Large intestine (tissue), 3 donors: ENCODE results near the gene NAT16. TPM values are rescaled to one million over a fixed set of nuclear protein-coding genes. Genes with fewer than 3 reads are reported as not detected.
"Not testable (repeated sequence)": the region's sequence is repeated elsewhere in the genome, so short reads cannot be mapped to it uniquely, and the experiment has no call there.

Source experiments
- DNase-seq, 2 donors: peaks; one replicate each; pipeline versions ENCODE4 v3.0.0 to v3.0.0-alpha.2; 2013
- H3K27ac ChIP-seq: one replicate; pipeline ENCODE4 v1.5.1; 2013; ENCODE audit warnings: low read length
- H3K27me3 ChIP-seq: 2 replicates; pipeline ENCODE4 v1.6.1; 2013; ENCODE audit warnings: low read length; ENCODE audit not compliant: control insufficient read depth, insufficient read depth
- H3K36me3 ChIP-seq: 2 replicates; pipeline ENCODE4 v1.6.1; 2013; ENCODE audit warnings: low read length; ENCODE audit not compliant: control insufficient read depth, insufficient read depth
- H3K4me1 ChIP-seq: one replicate; pipeline ENCODE4 v1.6.1; 2013; ENCODE audit warnings: low read length; ENCODE audit not compliant: control insufficient read depth, insufficient read depth
- H3K4me3 ChIP-seq: one replicate; pipeline ENCODE4 v1.5.1; 2013; ENCODE audit warnings: low read length
- H3K9me3 ChIP-seq: one replicate; pipeline ENCODE4 v1.6.1; 2013; ENCODE audit warnings: mild to moderate bottlenecking, low read depth, low read length, moderate library complexity; ENCODE audit not compliant: control insufficient read depth
- WGBS: methylation state at CpG from one replicate; pipeline ENCODE4 v1.1.5; 2013; ENCODE audit warnings: low lambda C conversion rate; ENCODE audit not compliant: insufficient coverage; 5-methylcytosine and 5-hydroxymethylcytosine counted together
- polyA plus RNA-seq: library from polyadenylated mRNA; unstranded; fragments of 120-200 nt; gene quantifications from one replicate; pipeline ENCODE4 v1.2.1, GENCODE V29; 2013

Gene NAT16
- polyA plus RNA-seq, 1 donor: 0.21 TPM

DNA sequence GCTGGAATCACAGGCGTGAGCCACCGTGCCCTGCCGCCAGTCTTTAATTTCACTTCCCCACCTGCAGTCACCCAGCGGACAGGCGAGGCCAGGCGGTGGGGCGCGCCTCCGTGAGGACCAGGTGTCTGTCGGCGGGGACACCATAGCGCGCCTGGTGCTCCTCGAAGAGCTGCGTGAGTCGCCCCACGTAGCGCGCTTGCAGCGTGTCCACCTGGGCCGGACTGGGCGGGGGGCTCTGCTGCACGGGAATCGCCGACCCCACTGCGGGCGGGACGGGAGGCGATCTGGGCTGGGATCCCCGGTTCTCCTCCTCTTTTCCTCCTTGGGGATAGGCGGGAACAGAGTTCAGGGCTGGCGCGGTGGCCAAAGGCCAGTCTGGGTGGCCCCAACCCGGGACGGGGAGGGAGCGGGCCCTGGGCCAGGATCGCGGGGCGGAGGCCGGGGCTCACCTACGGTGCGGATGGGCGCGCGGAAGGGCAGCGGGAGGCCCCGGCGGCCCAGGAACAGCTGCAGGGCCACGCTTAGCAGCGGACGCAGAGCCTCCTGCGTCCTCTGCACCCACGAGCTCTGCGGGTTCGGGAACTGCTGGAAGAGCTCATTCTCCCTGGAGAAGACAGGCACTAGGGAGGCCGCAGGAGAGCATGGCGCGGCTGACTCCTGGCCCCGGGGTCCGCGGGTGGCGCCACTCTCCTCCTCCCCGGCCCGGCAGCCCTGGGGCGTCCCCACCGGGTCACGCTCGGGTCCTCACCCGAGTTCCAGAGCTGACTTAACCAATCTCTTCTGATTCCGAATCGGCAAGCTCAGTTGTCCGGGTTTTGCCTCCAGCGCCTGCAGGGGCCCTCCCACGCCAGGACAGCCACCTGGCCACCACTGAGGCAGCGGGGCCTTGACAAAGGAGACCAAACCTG, 21.9 kb upstream of the NAT16 start:
- Histone ChIP-seq H3K9me3 (peaks cover 3% of the 10 kb centered on the region), H3K27ac (peak overlapping the region; percentile 98), H3K4me3 (peak overlapping the region; percentile 59), H3K36me3 (peaks cover 9% of the 10 kb centered on the region), H3K4me1 (peaks cover 12% of the 10 kb centered on the region), H3K27me3 (peaks cover 23% of the 10 kb centered on the region)
- WGBS: no CpG with 5 or more reads among the region's 75 CpGs
- peak; percentile 65 to 90 for DNase-seq

DNA sequence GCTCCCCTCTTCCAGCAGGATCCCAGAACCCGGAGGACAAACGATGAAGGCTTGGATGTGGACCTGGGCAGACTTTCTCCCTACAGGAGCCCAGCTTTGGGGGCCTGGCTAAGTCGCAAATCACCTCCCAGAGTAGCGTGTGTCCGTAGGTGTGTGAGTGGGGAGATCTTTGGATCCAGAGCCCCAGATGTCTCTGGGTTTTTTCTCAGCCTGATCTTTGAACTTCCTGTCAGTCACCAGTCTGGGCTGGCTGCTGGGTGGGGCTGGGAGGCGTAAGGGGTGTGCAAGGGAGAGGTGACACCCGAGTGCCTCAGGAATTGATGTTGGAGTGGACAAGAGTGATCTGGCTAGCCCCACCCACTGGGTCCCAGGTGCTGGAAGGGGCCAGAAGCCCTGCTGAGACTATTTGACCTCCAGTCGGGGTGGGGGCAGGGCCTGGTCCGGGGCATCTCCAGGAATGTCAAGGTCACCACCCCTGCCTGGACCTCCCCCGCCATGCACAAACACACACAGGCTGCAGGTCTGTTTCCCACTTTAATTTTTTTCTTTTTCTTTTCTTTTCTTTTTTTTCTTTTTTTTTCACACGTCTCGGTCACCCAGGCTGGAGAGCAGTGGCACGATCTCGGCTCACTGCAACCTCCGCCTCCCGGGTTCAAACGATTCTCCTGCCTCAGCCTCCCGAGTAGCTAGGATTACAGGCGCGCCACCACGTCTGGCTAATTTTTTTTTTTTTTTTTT, 20.9 kb upstream of the NAT16 start, which contains the start of gene MOGAT3:
Gene MOGAT3, minus strand, starts transcription at position 175 of the 738 bp plus-strand sequence. CDS start 182 bp downstream, outside the sequence.
- DNase-seq: peak; percentile 95 to 98
- WGBS: 7% methylated on average over 5 of the region's 21 CpGs
- Histone ChIP-seq H3K36me3 (peaks cover 2% of the 10 kb centered on the region), H3K27me3 (peaks cover 23% of the 10 kb centered on the region), H3K4me1 (peaks cover 12% of the 10 kb centered on the region), H3K4me3 (peak within 1 kb of the TSS; percentile 59), H3K9me3 (peaks cover 3% of the 10 kb centered on the region), H3K27ac (peak within 1 kb of the TSS; percentile 98)

DNA sequence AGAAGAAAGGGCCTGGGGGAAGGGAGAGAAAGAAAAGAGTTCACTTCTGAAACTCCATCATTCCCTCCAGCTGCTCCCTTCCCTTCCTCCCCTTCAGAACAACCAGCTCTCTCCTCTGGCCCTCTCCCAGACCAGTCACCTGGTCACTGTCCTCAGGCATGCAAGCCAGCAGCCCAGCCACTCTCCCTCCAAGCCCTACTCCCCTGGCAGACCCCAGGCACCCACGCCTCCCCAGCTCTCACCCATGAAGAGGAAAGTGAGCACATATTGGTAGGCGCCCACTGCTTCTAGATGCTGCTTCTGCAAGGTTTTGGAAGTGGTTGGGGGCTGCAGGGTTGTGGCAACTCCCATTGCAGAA, 20.4 kb upstream of the NAT16 start:
- Histone ChIP-seq H3K4me3 (peak overlapping the region; percentile 59), H3K4me1 (peaks cover 12% of the 10 kb centered on the region), H3K36me3 (no peaks in the 10 kb centered on the region), H3K9me3 (peaks cover 3% of the 10 kb centered on the region), H3K27me3 (peaks cover 23% of the 10 kb centered on the region), H3K27ac (peak overlapping the region; percentile 98)
- no CpG with 5 or more reads among the region's 2 CpGs for whole genome bisulfite sequencing
- DNase-seq: no peak

DNA sequence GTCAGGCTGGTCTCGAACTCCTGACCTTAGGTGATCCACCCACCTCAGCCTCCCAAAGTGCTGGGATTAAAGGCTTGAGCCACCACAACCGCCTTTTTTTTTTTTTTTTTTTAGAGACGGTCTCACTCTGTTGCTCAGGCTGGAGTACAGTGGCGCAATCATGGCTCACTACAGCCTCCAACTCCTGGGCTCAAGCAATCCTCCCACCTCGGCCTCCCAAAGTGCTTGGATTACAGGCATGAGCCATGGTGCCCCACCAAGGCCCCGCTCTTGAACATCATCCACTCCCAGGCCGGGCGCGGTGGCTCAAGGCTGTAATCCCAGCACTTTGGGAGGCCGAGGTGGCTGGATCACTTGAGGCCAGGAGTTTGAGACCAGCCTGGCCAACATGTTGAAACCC, 19.4 kb upstream of the NAT16 start:
- not testable (repeated sequence) for H3K27ac ChIP-seq, DNase-seq, H3K9me3 ChIP-seq, H3K36me3 ChIP-seq
- no CpG with 5 or more reads among the region's 10 CpGs for whole genome bisulfite sequencing
- Histone ChIP-seq H3K4me3 (peak overlapping the region; percentile 59), H3K4me1 (peaks cover 12% of the 10 kb centered on the region), H3K27me3 (peaks cover 23% of the 10 kb centered on the region)

DNA sequence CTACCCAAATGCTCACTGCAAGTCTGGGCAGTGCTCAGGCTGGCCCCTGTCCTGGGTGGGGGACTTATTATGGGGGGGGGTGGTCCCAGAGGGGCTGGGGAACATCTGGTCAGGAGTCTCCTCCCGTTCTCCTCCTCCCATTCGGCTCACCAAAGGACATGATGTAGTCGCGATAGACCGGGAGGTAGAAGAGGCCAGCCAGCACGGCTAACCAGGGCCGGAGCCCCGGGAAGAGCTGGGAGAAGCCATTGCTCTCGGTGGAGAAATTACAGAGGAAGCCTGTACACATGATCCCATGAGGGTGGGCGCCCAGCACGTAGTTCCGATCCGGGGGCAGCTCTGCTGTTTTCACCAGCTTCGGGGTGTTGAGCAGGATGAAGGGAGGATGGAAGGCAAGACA, 18.4 kb upstream of the NAT16 start:
- Histone ChIP-seq H3K4me1 (peaks cover 12% of the 10 kb centered on the region), H3K27ac (no peak overlapping the region), H3K27me3 (peaks cover 23% of the 10 kb centered on the region), H3K4me3 (no peak overlapping the region), H3K36me3 (no peaks in the 10 kb centered on the region), H3K9me3 (peaks cover 3% of the 10 kb centered on the region)
- DNase-seq: no peak
- WGBS: no CpG with 5 or more reads among the region's 14 CpGs

DNA sequence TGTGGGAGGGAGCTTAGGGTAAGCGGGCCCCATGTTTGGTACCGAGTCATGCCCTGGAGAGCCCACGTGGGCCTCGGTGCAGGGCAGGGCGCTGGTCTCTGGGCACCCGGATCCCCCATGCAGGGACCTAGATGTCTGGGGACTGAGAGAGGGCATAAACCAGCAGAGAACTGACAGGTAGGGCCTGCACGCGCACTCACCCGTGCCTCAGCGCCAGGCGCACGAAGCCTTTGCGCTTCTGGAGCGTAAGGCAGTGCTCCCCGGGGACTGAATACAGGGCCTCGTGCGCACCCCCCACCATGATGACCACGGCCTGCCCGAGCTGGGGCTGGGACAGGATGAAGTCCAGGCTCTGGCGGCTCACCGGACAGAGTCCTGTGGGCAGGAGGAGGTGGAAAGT, 17.9 kb upstream of the NAT16 start:
- peaks cover 3% of the 10 kb centered on the region for H3K9me3 ChIP-seq
- no CpG with 5 or more reads among the region's 21 CpGs for WGBS
- peaks cover 23% of the 10 kb centered on the region for H3K27me3 ChIP-seq
- H3K27ac ChIP-seq: no peak overlapping the region
- no peaks in the 10 kb centered on the region for H3K36me3 ChIP-seq
- no peak overlapping the region for H3K4me3 ChIP-seq
- H3K4me1 ChIP-seq: peaks cover 12% of the 10 kb centered on the region
- no peak for DNase-seq

DNA sequence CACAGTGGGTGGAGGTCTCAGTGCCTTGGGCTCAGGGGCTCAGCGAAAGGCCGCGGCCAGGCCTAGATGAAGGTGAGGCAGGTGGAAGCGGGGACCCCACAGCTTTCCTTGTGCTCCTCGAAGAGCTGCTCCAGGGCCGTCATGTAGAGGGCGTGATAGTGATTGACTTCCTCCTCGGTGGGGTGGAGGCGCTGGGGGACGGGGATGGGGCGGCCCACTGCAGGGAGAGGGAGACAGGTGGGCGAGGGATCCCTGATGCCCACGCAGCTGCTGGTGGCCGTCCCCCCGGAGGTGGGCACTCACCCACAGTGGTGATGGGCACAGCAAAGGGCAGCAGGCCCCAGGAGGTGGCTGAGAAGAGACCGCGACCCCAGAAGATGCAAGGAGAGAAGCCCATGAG, 15.8 kb upstream of the NAT16 start:
- H3K27me3 ChIP-seq: peaks cover 5% of the 10 kb centered on the region
- H3K9me3 ChIP-seq: peaks cover 3% of the 10 kb centered on the region
- H3K27ac ChIP-seq: no peak overlapping the region
- H3K36me3 ChIP-seq: no peaks in the 10 kb centered on the region
- no peak overlapping the region for H3K4me3 ChIP-seq
- peaks cover 11% of the 10 kb centered on the region for H3K4me1 ChIP-seq
- no peak for DNase-seq
- WGBS: no CpG with 5 or more reads among the region's 17 CpGs

DNA sequence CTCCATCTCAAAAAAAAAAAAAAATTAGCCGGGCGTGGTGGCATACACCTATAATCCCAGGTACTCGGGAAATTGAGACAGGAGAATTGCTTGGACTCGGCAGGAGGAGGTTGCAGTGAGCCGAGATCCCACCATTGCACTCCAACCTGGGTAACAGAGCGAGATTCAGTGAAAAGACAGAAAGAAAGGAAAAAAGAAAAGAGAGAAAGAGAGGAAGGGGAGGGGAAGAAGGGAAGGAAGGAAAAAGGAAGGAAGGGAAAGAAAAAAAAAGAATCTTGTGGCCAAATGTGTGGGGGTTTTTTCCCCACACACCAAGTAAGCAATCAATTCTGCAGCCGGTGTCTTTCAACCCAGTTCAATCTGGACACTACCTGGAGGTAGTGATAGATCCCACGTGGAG, 9.0 kb upstream of the NAT16 start:
- Histone ChIP-seq H3K4me1 (peaks cover 8% of the 10 kb centered on the region), H3K9me3 (no peaks in the 10 kb centered on the region), H3K27ac (no peak overlapping the region), H3K4me3 (no peak overlapping the region), H3K27me3 (no peaks in the 10 kb centered on the region), H3K36me3 (no peaks in the 10 kb centered on the region)
- WGBS: 88% methylated on average over 4 of the region's 8 CpGs
- no peak for DNase-seq

DNA sequence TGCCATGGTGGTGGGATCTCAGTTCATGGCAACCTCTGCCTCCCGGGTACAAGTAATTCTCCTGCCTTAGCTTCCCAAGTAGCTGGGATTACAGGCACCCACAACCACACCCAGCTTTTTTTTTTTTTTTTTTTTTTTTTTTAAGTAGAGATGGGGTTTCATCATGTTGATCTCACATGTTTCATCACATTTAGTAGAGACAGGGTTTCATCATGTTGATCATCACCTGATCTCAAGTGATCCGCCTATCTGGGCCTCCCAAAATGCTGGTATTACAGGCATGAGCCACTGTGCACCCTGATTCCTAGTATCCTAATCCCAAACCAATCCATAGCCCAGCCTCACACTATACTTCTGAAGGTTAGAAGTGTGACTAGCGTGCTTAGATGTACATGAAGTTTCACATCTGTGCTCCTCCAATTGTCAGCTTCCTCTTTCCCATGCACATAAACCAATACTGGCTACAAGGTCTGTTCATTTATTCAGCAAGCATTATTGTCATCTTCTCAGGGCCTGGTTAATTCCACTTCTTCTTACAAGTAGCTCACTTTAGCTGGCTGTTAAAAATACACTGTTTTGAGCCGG, 6.8 kb upstream of the NAT16 start:
- DNase-seq: no peak
- no peak overlapping the region for H3K27ac ChIP-seq
- no peaks in the 10 kb centered on the region for H3K36me3 ChIP-seq
- WGBS: no CpG with 5 or more reads among the region's 4 CpGs
- peaks cover 4% of the 10 kb centered on the region for H3K4me1 ChIP-seq
- no peak overlapping the region for H3K4me3 ChIP-seq
- no peaks in the 10 kb centered on the region for H3K9me3 ChIP-seq
- peaks cover 7% of the 10 kb centered on the region for H3K27me3 ChIP-seq

DNA sequence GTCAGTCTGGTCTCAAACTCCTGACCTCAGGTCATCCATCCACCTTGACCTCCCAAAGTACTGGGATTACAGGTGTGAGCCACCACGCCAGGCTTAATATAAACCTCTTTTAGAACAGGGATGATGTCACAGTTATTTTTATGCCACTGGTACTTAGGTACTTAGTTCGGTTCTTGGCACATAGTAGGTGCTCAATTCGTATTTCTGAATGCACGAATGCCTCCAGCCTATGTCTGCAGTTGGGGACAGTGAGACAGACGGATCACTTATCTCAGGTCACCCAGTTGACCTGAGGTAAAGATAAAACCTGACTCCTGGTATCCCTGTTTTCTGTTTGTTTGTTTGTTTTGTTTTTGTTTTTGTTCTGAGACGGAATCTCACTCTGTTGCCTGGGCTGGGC, 6.1 kb upstream of the NAT16 start:
- WGBS: 80% methylated on average over 1 of the region's 6 CpGs
- Histone ChIP-seq H3K27me3 (peaks cover 13% of the 10 kb centered on the region), H3K9me3 (no peaks in the 10 kb centered on the region), H3K36me3 (no peaks in the 10 kb centered on the region), H3K27ac (no peak overlapping the region), H3K4me3 (no peak overlapping the region), H3K4me1 (peaks cover 3% of the 10 kb centered on the region)
- no peak for DNase-seq
